ENCODE results near the gene LTB4R2. TPM values are rescaled to one million over a fixed set of nuclear protein-coding genes. Genes with fewer than 3 reads are reported as not detected.

Gene LTB4R2
- total RNA-seq, 2 experiments from 2014 or later, result 9.6 to 12.0 TPM

GRCh38 chr14:24342889-24343288 is 32.9 kb downstream of the LTB4R2 start:
- no peaks in the 10 kb centered on the region for H3K36me3 Mint-ChIP-seq (ENCODE audit: low read depth)
- H3K4me1 Mint-ChIP-seq (ENCODE audit: low read depth), result peaks cover 12% of the 10 kb centered on the region
- ATAC-seq (no peak), DNase-seq (no peak)
- H3K9me3 Mint-ChIP-seq, result no peaks in the 10 kb centered on the region
- no peak overlapping the region for H3K27ac Mint-ChIP-seq
- peaks cover 10% of the 10 kb centered on the region for H3K27me3 Mint-ChIP-seq
- ChIA-PET POLR2A (no interaction called here), CTCF (interaction anchor here (1.0 to 12.7 kb wide), 6 partner anchors 10 to 94 kb away, joined by 3 to 454 read pairs (median 32); partner anchors contain the start of genes ADCY4, CBLN3 and KHNYN)
- intact Hi-C loops (cut with micrococcal nuclease), result no loop called here
- TF ChIP-seq, protein P1, sequence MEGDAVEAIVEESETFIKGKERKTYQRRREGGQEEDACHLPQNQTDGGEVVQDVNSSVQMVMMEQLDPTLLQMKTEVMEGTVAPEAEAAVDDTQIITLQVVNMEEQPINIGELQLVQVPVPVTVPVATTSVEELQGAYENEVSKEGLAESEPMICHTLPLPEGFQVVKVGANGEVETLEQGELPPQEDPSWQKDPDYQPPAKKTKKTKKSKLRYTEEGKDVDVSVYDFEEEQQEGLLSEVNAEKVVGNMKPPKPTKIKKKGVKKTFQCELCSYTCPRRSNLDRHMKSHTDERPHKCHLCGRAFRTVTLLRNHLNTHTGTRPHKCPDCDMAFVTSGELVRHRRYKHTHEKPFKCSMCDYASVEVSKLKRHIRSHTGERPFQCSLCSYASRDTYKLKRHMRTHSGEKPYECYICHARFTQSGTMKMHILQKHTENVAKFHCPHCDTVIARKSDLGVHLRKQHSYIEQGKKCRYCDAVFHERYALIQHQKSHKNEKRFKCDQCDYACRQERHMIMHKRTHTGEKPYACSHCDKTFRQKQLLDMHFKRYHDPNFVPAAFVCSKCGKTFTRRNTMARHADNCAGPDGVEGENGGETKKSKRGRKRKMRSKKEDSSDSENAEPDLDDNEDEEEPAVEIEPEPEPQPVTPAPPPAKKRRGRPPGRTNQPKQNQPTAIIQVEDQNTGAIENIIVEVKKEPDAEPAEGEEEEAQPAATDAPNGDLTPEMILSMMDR (IDR thresholded peaks at IDR 0.05), result no peak
- H3K4me3 Mint-ChIP-seq, result no peak overlapping the region

DNA sequence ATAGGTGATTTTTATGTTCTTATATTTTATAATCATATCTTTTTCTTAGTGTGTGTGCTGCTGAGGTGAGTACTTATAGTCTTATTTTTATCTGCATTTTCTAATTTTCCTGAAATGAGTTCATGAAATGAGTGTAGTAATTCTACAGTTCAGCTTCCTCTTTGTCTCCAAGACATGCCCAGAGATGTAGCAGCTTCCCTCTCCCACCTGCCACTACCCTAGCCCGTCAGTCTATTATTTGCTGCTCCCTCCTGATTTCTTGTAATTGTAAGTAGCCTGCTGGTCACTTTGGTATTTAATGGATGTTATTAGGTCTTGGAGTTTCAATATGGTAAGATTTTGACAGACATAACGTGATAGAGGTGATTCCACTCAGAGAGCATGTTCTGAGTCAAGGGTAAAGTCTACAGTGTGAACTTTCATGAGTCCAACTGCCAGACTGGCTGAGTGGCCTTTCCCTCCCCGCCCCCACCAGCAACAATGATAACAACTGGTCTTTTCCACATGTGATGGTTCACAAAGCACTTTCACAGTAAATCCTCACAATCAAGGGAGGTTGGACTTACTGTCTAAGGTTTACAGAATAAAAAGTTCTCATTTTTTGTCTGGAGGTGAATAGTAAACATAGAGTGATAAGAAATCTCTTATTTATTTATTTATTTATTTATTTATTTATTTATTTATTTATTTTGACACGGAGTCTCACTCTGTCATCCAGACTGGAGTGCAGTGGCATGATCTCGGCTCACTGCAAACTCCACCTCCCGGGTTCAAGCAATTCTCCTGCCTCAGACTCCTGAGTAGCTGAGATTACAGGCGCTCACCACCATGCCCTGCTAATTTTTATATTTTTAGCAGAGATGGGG is 34.1 kb downstream of the LTB4R2 start:
- no peak for ATAC-seq
- Mint-ChIP-seq H3K9me3 (no peaks in the 10 kb centered on the region), H3K4me1 (ENCODE audit: low read depth) (peaks cover under 1% of the 10 kb centered on the region), H3K27me3 (peaks cover 13% of the 10 kb centered on the region), H3K27ac (no peak overlapping the region), H3K36me3 (ENCODE audit: low read depth) (no peaks in the 10 kb centered on the region), H3K4me3 (no peak overlapping the region)
- intact Hi-C loops (cut with micrococcal nuclease), result no loop called here
- ChIA-PET POLR2A (no interaction called here), CTCF (interaction anchor here (1.0 to 5.7 kb wide), 4 partner anchors 11 to 88 kb away, joined by 3 to 70 read pairs (median 4); partner anchors contain the start of gene ADCY4)
- DNase-seq, result no peak
- TF ChIP-seq, protein P1 (IDR thresholded peaks at IDR 0.05), result no peak

GRCh38 chr14:24347134-24347533 is 37.2 kb downstream of the LTB4R2 start:
- TF ChIP-seq, protein P1 (IDR thresholded peaks at IDR 0.05), result no peak
- ChIA-PET CTCF (interaction anchor here (1.3 to 5.7 kb wide), 3 partner anchors 14 to 89 kb away, joined by 3 to 70 read pairs (median 8); partner anchors contain the start of gene ADCY4), POLR2A (no interaction called here)
- H3K4me1 Mint-ChIP-seq (ENCODE audit: low read depth), result no peaks in the 10 kb centered on the region
- no peaks in the 10 kb centered on the region for H3K9me3 Mint-ChIP-seq
- no peak overlapping the region for H3K27ac Mint-ChIP-seq
- no peak for ATAC-seq
- H3K4me3 Mint-ChIP-seq, result no peak overlapping the region
- intact Hi-C loops (cut with micrococcal nuclease), result no loop called here
- no peaks in the 10 kb centered on the region for H3K36me3 Mint-ChIP-seq (ENCODE audit: low read depth)
- DNase-seq, result no peak
- peaks cover 27% of the 10 kb centered on the region for H3K27me3 Mint-ChIP-seq

DNA sequence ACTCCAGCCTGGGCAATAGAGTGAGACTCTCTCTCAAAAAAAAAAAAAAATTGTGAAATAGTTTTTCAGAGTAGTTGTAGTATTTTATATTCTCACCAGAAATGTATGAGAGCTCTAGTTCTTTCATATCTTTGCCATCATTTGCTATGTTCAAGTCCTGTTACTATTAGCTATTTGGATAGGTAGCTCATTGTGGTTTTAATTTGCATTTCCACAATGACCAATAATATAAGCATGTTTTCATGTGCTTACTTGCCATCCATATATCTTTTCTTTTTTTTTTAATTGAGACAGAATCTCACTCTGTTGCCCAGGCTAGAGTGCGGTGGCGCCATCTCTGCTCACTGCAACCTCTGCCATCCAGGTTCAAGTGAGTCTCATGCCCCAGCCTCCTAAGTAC is 38.2 kb downstream of the LTB4R2 start:
- no peaks in the 10 kb centered on the region for H3K4me1 Mint-ChIP-seq (ENCODE audit: low read depth)
- H3K27ac Mint-ChIP-seq, result no peak overlapping the region
- DNase-seq, result no peak
- ATAC-seq, result no peak
- POLR2A ChIA-PET, result interaction anchor here (0.6 to 0.7 kb wide), 2 partner anchors 63 to 962 kb away, joined by 3 to 4 read pairs; no protein-coding TSS in a partner anchor
- CTCF ChIA-PET, result interaction anchor here (1.0 to 5.7 kb wide), 2 partner anchors 8 to 15 kb away, joined by 3 to 70 read pairs; partner anchors contain the start of genes ADCY4 and RIPK3
- H3K27me3 Mint-ChIP-seq, result peaks cover 31% of the 10 kb centered on the region
- no peak overlapping the region for H3K4me3 Mint-ChIP-seq
- TF ChIP-seq, protein P1 (IDR thresholded peaks at IDR 0.05), result no peak
- H3K9me3 Mint-ChIP-seq, result no peaks in the 10 kb centered on the region
- intact Hi-C loops (cut with micrococcal nuclease), result no loop called here
- H3K36me3 Mint-ChIP-seq (ENCODE audit: low read depth), result no peaks in the 10 kb centered on the region

DNA sequence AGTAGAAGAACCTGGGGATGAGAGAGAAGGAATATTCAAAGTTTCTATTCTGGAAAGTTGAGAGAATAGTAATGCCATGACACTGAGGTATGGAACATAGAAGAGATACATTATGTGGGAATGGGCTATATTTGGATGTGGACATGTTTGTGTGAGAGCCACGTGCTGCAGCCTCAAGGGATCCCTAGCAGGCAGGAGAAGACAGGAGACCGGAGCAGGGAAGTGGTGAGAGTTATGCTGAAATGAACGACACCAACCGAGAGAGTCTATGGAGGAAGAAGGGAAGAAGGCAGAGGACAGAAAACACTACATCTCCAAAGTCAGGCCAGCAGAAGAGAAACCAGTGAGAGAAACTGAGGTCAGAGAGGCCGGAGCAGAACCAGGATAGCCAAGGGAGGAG is 39.8 kb downstream of the LTB4R2 start:
- ChIA-PET CTCF (interaction anchor here (1.0 to 1.3 kb wide), 5 partner anchors 9 to 36 kb away, joined by 3 to 4 read pairs (median 3); no protein-coding TSS in a partner anchor), POLR2A (no interaction called here)
- ATAC-seq, result no peak

More for the DNA sequence above, 39.8 kb downstream of the LTB4R2 start:
- Mint-ChIP-seq H3K27me3 (peaks cover 38% of the 10 kb centered on the region), H3K4me3 (no peak overlapping the region), H3K27ac (no peak overlapping the region), H3K9me3 (no peaks in the 10 kb centered on the region), H3K36me3 (ENCODE audit: low read depth) (no peaks in the 10 kb centered on the region), H3K4me1 (ENCODE audit: low read depth) (peaks cover 3% of the 10 kb centered on the region)
- intact Hi-C loops (cut with micrococcal nuclease), result no loop called here
- DNase-seq, result no peak
- TF ChIP-seq, protein P1 (IDR thresholded peaks at IDR 0.05), result no peak

Measured in activated CD8-positive, alpha-beta T cell treated with anti-CD3 and anti-CD28 coated beads for 36 hours (primary cell).